ENCODE results near the gene CAMKK2.

DNA sequence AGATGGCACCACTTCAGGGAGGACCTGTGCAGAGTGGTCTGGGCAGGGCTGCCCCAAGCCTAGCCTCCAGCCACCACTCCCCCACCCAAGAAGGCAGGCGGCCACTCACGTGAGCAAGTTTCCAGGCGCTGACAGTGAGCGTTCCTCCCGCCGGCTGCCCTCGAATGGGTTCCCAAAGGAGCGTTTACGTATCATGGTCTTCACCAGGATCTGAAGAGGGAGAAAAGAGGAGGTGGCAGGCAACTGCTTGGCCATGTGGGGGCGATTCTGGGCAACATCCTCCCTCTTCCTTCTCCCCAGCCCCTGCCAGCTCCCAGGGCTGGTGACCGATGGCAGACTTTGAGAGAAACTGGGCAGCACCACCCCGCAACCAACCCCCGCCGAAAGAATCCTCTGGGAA is 51.5 kb downstream of the CAMKK2 start:
- no peak for TF ChIP-seq ZNF274 (IDR thresholded peaks at IDR 0.05; ENCODE audit: low read length)
- TF ChIP-seq ZNF274 (tag by site-specific recombination; IDR thresholded peaks at IDR 0.05; ENCODE audit: borderline replicate concordance): no peak
- TF ChIP-seq, protein P1, sequence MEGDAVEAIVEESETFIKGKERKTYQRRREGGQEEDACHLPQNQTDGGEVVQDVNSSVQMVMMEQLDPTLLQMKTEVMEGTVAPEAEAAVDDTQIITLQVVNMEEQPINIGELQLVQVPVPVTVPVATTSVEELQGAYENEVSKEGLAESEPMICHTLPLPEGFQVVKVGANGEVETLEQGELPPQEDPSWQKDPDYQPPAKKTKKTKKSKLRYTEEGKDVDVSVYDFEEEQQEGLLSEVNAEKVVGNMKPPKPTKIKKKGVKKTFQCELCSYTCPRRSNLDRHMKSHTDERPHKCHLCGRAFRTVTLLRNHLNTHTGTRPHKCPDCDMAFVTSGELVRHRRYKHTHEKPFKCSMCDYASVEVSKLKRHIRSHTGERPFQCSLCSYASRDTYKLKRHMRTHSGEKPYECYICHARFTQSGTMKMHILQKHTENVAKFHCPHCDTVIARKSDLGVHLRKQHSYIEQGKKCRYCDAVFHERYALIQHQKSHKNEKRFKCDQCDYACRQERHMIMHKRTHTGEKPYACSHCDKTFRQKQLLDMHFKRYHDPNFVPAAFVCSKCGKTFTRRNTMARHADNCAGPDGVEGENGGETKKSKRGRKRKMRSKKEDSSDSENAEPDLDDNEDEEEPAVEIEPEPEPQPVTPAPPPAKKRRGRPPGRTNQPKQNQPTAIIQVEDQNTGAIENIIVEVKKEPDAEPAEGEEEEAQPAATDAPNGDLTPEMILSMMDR (tag by site-specific recombination; IDR thresholded peaks at IDR 0.05): no peak
- TF ChIP-seq ZNF416 (tag by site-specific recombination; IDR thresholded peaks at IDR 0.05): no peak
- TF ChIP-seq, protein P2, sequence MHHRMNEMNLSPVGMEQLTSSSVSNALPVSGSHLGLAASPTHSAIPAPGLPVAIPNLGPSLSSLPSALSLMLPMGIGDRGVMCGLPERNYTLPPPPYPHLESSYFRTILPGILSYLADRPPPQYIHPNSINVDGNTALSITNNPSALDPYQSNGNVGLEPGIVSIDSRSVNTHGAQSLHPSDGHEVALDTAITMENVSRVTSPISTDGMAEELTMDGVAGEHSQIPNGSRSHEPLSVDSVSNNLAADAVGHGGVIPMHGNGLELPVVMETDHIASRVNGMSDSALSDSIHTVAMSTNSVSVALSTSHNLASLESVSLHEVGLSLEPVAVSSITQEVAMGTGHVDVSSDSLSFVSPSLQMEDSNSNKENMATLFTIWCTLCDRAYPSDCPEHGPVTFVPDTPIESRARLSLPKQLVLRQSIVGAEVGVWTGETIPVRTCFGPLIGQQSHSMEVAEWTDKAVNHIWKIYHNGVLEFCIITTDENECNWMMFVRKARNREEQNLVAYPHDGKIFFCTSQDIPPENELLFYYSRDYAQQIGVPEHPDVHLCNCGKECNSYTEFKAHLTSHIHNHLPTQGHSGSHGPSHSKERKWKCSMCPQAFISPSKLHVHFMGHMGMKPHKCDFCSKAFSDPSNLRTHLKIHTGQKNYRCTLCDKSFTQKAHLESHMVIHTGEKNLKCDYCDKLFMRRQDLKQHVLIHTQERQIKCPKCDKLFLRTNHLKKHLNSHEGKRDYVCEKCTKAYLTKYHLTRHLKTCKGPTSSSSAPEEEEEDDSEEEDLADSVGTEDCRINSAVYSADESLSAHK (tag by site-specific recombination; IDR thresholded peaks at IDR 0.05): no peak
- TF ChIP-seq BCL11A (tag by site-specific recombination; IDR thresholded peaks at IDR 0.05; ENCODE audit: low read depth): no peak
- TF ChIP-seq ZNF394 (tag by site-specific recombination; IDR thresholded peaks at IDR 0.05; ENCODE audit: borderline replicate concordance): no peak
- TF ChIP-seq, protein P3, sequence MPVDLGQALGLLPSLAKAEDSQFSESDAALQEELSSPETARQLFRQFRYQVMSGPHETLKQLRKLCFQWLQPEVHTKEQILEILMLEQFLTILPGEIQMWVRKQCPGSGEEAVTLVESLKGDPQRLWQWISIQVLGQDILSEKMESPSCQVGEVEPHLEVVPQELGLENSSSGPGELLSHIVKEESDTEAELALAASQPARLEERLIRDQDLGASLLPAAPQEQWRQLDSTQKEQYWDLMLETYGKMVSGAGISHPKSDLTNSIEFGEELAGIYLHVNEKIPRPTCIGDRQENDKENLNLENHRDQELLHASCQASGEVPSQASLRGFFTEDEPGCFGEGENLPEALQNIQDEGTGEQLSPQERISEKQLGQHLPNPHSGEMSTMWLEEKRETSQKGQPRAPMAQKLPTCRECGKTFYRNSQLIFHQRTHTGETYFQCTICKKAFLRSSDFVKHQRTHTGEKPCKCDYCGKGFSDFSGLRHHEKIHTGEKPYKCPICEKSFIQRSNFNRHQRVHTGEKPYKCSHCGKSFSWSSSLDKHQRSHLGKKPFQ (tag by site-specific recombination; IDR thresholded peaks at IDR 0.05): no peak
- no peak for TF ChIP-seq ZBTB11 (tag by site-specific recombination; conservative IDR thresholded peaks at IDR 0.05; ENCODE audit: low read depth)
